KMS-11 (cell line): ENCODE results near the gene CLDN9.

ENCODE experiments used
- H2AFZ ChIP-seq: fragments of 200-600 bp; sonication (generic); 2 replicates; pipeline ENCODE4 v1.6.1; 2016; ENCODE audit warnings: antibody characterized with exemption, mixed run types, low read depth
- H3K27ac ChIP-seq: fragments of 200-600 bp; sonication (generic); 2 replicates; pipeline ENCODE4 v1.6.1; 2016; ENCODE audit warnings: mild to moderate bottlenecking, mixed run types
- H3K27me3 ChIP-seq: fragments of 200-600 bp; sonication (generic); 2 replicates; pipeline ENCODE4 v1.6.1; 2017; ENCODE audit warnings: mild to moderate bottlenecking, low read depth, mixed run types, moderate library complexity; ENCODE audit not compliant: insufficient read depth
- H3K36me3 ChIP-seq: fragments of 200-600 bp; sonication (generic); 2 replicates; pipeline ENCODE4 v1.6.1; 2017; ENCODE audit warnings: mild to moderate bottlenecking, mixed run types; ENCODE audit not compliant: insufficient read depth
- H3K4me1 ChIP-seq: fragments of 200-600 bp; sonication (generic); 2 replicates; pipeline ENCODE4 v1.6.1; 2016; ENCODE audit warnings: mild to moderate bottlenecking, low read depth, mixed run types; ENCODE audit not compliant: poor library complexity, severe bottlenecking
- H3K4me2 ChIP-seq: fragments of 200-600 bp; sonication (generic); 2 replicates; pipeline ENCODE4 v1.7.0; 2016; ENCODE audit warnings: mild to moderate bottlenecking, mixed run types
- H3K4me3 ChIP-seq: fragments of 200-600 bp; sonication (generic); IDR thresholded peaks from 2 replicates; pipeline ENCODE4 v1.6.1; 2017; ENCODE audit warnings: low read depth, low read length, mixed read lengths; ENCODE audit not compliant: insufficient read depth
- H3K79me2 ChIP-seq: fragments of 200-600 bp; sonication (generic); 2 replicates; pipeline ENCODE4 v1.6.1; 2016; ENCODE audit warnings: low read depth, mixed run types; ENCODE audit not compliant: insufficient read depth
- H3K9ac ChIP-seq: fragments of 200-600 bp; sonication (generic); 2 replicates; pipeline ENCODE4 v1.6.1; 2016; ENCODE audit warnings: mild to moderate bottlenecking, mixed run types
- H4K20me1 ChIP-seq: fragments of 200-600 bp; sonication (generic); 2 replicates; pipeline ENCODE4 v1.6.1; 2016; ENCODE audit warnings: mild to moderate bottlenecking, mixed run types; ENCODE audit not compliant: insufficient read depth
- CTCF ChIP-seq: fragments of 200-600 bp; sonication (generic); conservative IDR thresholded peaks from 2 replicates; pipeline ENCODE4 v1.6.1; 2017; ENCODE audit warnings: low read depth, mild to moderate bottlenecking, antibody characterized with exemption, low read length, moderate library complexity, mixed read lengths

CLDN9 gene

GRCh38 chr16:2985893-2986355 lies 26.8 kb upstream of the CLDN9 start:
- TF ChIP-seq CTCF: no peak

GRCh38 chr16:2986623-2987188 lies 26.0 kb upstream of the CLDN9 start:
- Histone ChIP-seq H3K27ac (no peak overlapping the region), H3K36me3 (no peaks in the 10 kb centered on the region), H3K4me1 (peaks cover 21% of the 10 kb centered on the region), H3K79me2 (no peaks in the 10 kb centered on the region), H3K27me3 (peaks cover 81% of the 10 kb centered on the region), H3K4me3 (no peak overlapping the region), H2AFZ (no peak overlapping the region), H3K4me2 (no peak overlapping the region), H4K20me1 (no peaks in the 10 kb centered on the region), H3K9ac (no peak overlapping the region)
- no peak for TF ChIP-seq CTCF

More at GRCh38 chr16:2985893-2986355, 26.8 kb upstream of the CLDN9 start:
- H3K4me1 ChIP-seq: peaks cover 21% of the 10 kb centered on the region
- H3K9ac ChIP-seq: no peak overlapping the region
- no peak overlapping the region for H3K27ac ChIP-seq
- H3K36me3 ChIP-seq: no peaks in the 10 kb centered on the region
- no peak overlapping the region for H3K4me3 ChIP-seq
- H3K27me3 ChIP-seq: peaks cover 73% of the 10 kb centered on the region
- no peak overlapping the region for H2AFZ ChIP-seq
- H3K4me2 ChIP-seq: no peak overlapping the region
- H4K20me1 ChIP-seq: no peaks in the 10 kb centered on the region
- no peaks in the 10 kb centered on the region for H3K79me2 ChIP-seq

- TF ChIP-seq CTCF: no peak
- Histone ChIP-seq H3K4me1 (peaks cover 21% of the 10 kb centered on the region), H3K27ac (no peak overlapping the region), H3K4me2 (no peak overlapping the region), H3K79me2 (no peaks in the 10 kb centered on the region), H3K27me3 (peaks cover 86% of the 10 kb centered on the region), H4K20me1 (no peaks in the 10 kb centered on the region), H3K9ac (no peak overlapping the region), H3K36me3 (no peaks in the 10 kb centered on the region), H3K4me3 (no peak overlapping the region), H2AFZ (no peak overlapping the region)
Measured at GRCh38 chr16:2987286-2987685, 25.4 kb upstream of the CLDN9 start.

- H3K36me3 ChIP-seq: no peaks in the 10 kb centered on the region
- peaks cover 92% of the 10 kb centered on the region for H3K27me3 ChIP-seq
- no peak overlapping the region for H3K4me3 ChIP-seq
- peaks cover 21% of the 10 kb centered on the region for H3K4me1 ChIP-seq
- H3K4me2 ChIP-seq: no peak overlapping the region
- H3K27ac ChIP-seq: no peak overlapping the region
- TF ChIP-seq CTCF: no peak
- H3K9ac ChIP-seq: no peak overlapping the region
- H2AFZ ChIP-seq: no peak overlapping the region
- H3K79me2 ChIP-seq: no peaks in the 10 kb centered on the region
- no peaks in the 10 kb centered on the region for H4K20me1 ChIP-seq
Measured at GRCh38 chr16:2987833-2988232, 24.9 kb upstream of the CLDN9 start.
